Measurements from ENCODE around the gene COL11A1. TPM values are rescaled to one million over a fixed set of nuclear protein-coding genes. Genes with fewer than 3 reads are reported as not detected.

The COL11A1 gene
- total and polyA plus RNA-seq, 9 of the 15 experiments (the other 6 are each of a cell fraction or from before 2014, with no cell fraction given), result 0.07 TPM; not detected in 8

DNA sequence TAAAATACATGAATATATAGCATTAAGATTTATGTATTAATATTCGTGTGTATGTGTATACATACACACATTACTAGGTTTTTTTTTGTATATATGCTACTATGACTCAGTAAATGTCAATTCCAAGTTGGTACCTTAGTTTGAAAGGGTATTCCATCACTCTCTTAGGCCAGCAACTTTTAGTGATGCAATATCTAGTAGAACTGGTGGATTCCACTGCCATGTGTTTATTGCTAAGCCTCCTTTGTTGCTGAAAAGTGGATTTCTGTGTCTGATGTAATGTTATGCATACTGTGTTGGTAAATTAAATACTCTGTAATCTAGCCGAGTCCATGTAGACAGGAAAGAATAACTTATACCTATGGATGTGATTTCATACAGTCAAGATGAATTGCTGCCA is 16.9 kb upstream of the COL11A1 start:
- H3K4me1 ChIP-seq (replicated peaks in 1 of 2; ENCODE audit: control insufficient read depth in 2 of 2, insufficient read depth in 2 of 2, low read length in 2 of 2), result no peaks in the 10 kb centered on the region
- H3K4me2 ChIP-seq (ENCODE audit: insufficient read depth, low read length), result no peak overlapping the region
- H4K20me1 ChIP-seq (replicated peaks; ENCODE audit: control insufficient read depth, insufficient read depth, low read length), result no peaks in the 10 kb centered on the region
- intact Hi-C loops (cut with micrococcal nuclease), result no loop called here
- no peak for TF ChIP-seq NCOA1 (IDR thresholded peaks at IDR 0.05; ENCODE audit: low read depth)
- no peak for TF ChIP-seq CEBPG (CRISPR knock-in tag; IDR thresholded peaks at IDR 0.05)
- peak in 1 of 2 experiments; percentile 10; a peak in 1 of 4 replicates for TF ChIP-seq CEBPG (tag; conservative IDR thresholded peaks at IDR 0.05 in 1 of 2, IDR thresholded peaks at IDR 0.05 in 1 of 2)
- H3K9ac ChIP-seq (ENCODE audit: insufficient read depth in 1 of 2, low read depth in 2 of 2, low read length in 2 of 2), result no peak overlapping the region
- CTCF ChIA-PET (ENCODE audit: low intra/inter-chr PET ratio), result no interaction called here
- ATAC-seq (no peak), DNase-seq (ENCODE audit: extremely low read depth in 1 of 4, low spot score in 3 of 4) (no peak), FAIRE-seq (no peak)
- no peaks in the 10 kb centered on the region for H3K79me2 ChIP-seq (ENCODE audit: control insufficient read depth, insufficient read depth, low read length)
- no peak overlapping the region for H3K27ac ChIP-seq (ENCODE audit: extremely low read depth, low read depth, low read length)
- no peaks in the 10 kb centered on the region for H3K9me1 ChIP-seq (ENCODE audit: control insufficient read depth, insufficient read depth, low read length)
- H3K27me3 ChIP-seq (ENCODE audit: control insufficient read depth in 2 of 2, insufficient read depth in 2 of 2, low read length in 2 of 2), result no peaks in the 10 kb centered on the region
- H2AFZ ChIP-seq (ENCODE audit: low read depth, low read length), result no peak overlapping the region
- no peaks in the 10 kb centered on the region for H3K9me3 ChIP-seq (replicated peaks; ENCODE audit: control insufficient read depth, insufficient read depth, low read depth, low read length)
- H3K36me3 ChIP-seq (ENCODE audit: control insufficient read depth, insufficient read depth, low read length), result no peaks in the 10 kb centered on the region
- no TSS peak for BruUV-seq (replicated peaks)
- no peak overlapping the region for H3K4me3 ChIP-seq
- in situ Hi-C loops (cut with MboI), result no loop called here
- POLR2A ChIA-PET, result no interaction called here
- 0% methylated on average over 2 of the region's 2 CpGs for WGBS (ENCODE audit: insufficient coverage, low coverage, missing lambda C conversion rate)

- in situ Hi-C loops (cut with MboI) (no loop called here), intact Hi-C loops (cut with micrococcal nuclease) (no loop called here)
- Histone ChIP-seq H4K20me1 (replicated peaks; ENCODE audit: control insufficient read depth, insufficient read depth, low read length) (no peaks in the 10 kb centered on the region), H3K9me3 (replicated peaks; ENCODE audit: control insufficient read depth, insufficient read depth, low read depth, low read length) (no peaks in the 10 kb centered on the region), H3K4me3 (no peak overlapping the region), H3K9me1 (ENCODE audit: control insufficient read depth, insufficient read depth, low read length) (no peaks in the 10 kb centered on the region), H3K4me1 (replicated peaks in 1 of 2; ENCODE audit: control insufficient read depth in 2 of 2, insufficient read depth in 2 of 2, low read length in 2 of 2) (no peaks in the 10 kb centered on the region), H3K79me2 (ENCODE audit: control insufficient read depth, insufficient read depth, low read length) (no peaks in the 10 kb centered on the region), H3K4me2 (ENCODE audit: insufficient read depth, low read length) (no peak overlapping the region), H3K27me3 (ENCODE audit: control insufficient read depth in 2 of 2, insufficient read depth in 2 of 2, low read length in 2 of 2) (no peaks in the 10 kb centered on the region), H2AFZ (ENCODE audit: low read depth, low read length) (no peak overlapping the region), H3K9ac (ENCODE audit: insufficient read depth in 1 of 2, low read depth in 2 of 2, low read length in 2 of 2) (no peak overlapping the region), H3K27ac (ENCODE audit: extremely low read depth, low read depth, low read length) (no peak overlapping the region), H3K36me3 (ENCODE audit: control insufficient read depth, insufficient read depth, low read length) (no peaks in the 10 kb centered on the region)
- FAIRE-seq (no peak), ATAC-seq (no peak), DNase-seq (ENCODE audit: extremely low read depth in 1 of 4, low spot score in 3 of 4) (no peak)
- CTCF ChIA-PET (ENCODE audit: low intra/inter-chr PET ratio), result no interaction called here
- BruUV-seq (replicated peaks), result no TSS peak
- POLR2A ChIA-PET, result no interaction called here
- WGBS (ENCODE audit: insufficient coverage, low coverage, missing lambda C conversion rate), result 6% methylated on average over 2 of the region's 2 CpGs
- TF ChIP-seq, protein P1, sequence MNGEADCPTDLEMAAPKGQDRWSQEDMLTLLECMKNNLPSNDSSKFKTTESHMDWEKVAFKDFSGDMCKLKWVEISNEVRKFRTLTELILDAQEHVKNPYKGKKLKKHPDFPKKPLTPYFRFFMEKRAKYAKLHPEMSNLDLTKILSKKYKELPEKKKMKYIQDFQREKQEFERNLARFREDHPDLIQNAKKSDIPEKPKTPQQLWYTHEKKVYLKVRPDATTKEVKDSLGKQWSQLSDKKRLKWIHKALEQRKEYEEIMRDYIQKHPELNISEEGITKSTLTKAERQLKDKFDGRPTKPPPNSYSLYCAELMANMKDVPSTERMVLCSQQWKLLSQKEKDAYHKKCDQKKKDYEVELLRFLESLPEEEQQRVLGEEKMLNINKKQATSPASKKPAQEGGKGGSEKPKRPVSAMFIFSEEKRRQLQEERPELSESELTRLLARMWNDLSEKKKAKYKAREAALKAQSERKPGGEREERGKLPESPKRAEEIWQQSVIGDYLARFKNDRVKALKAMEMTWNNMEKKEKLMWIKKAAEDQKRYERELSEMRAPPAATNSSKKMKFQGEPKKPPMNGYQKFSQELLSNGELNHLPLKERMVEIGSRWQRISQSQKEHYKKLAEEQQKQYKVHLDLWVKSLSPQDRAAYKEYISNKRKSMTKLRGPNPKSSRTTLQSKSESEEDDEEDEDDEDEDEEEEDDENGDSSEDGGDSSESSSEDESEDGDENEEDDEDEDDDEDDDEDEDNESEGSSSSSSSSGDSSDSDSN (IDR thresholded peaks at IDR 0.05; ENCODE audit: borderline replicate concordance in 1 of 2, low read depth in 2 of 2, low read length in 2 of 2), result no peak
- TF ChIP-seq IRF2 (CRISPR knock-in tag; IDR thresholded peaks at IDR 0.05) (no peak), ZNF740 (CRISPR knock-in tag; IDR thresholded peaks at IDR 0.05) (no peak), ZNF740 (tag; IDR thresholded peaks at IDR 0.05) (no peak), GABPB2 (CRISPR knock-in tag; conservative IDR thresholded peaks at IDR 0.05) (no peak), ZBTB5 (IDR thresholded peaks at IDR 0.05) (no peak), SUPT5H (IDR thresholded peaks at IDR 0.05) (no peak), NBN (IDR thresholded peaks at IDR 0.05; ENCODE audit: low read depth) (no peak)
Measured at GRCh38 chr1:103122983-103123720, 14.8 kb upstream of the COL11A1 start.
